Right lobe of liver (tissue), 6 donors: ENCODE measurements around the gene BMP7. TPM values are rescaled to one million over a fixed set of nuclear protein-coding genes. Genes with fewer than 3 reads are reported as not detected.

Experiments used
- ATAC-seq, 4 donors: fragments of 200-7000 bp; cut with Tn5 transposase; one replicate each; pipeline ENCODE4 v1.9.1; 2020; ENCODE audit warnings: mild to moderate bottlenecking in 4 of 4, moderate library complexity in 4 of 4
- DNase-seq, 3 donors: peaks; one replicate each; pipeline ENCODE4 v3.0.0-alpha.2; 2020
- H3K27ac ChIP-seq, 3 donors: fragments of 200-600 bp; one replicate each; pipeline ENCODE4 v1.8.0; 2022
- H3K27me3 ChIP-seq, 2 donors: fragments of 200-600 bp; one replicate each; pipeline ENCODE4 v1.8.0; 2022
- H3K36me3 ChIP-seq, 4 donors: fragments of 200-600 bp; sonication (generic) in 1 of 4; one replicate each; pipeline versions ENCODE4 v1.5.1 to v1.8.0; 2017 to 2022; ENCODE audit warnings: control low read depth in 1 of 4
- H3K4me1 ChIP-seq, 4 donors: fragments of 200-600 bp; sonication (generic) in 1 of 4; one replicate each; pipeline versions ENCODE4 v1.5.1 to v1.8.0; 2017 to 2022; ENCODE audit warnings: control low read depth in 1 of 4
- H3K4me3 ChIP-seq, 3 donors: fragments of 200-600 bp; one replicate each; pipeline ENCODE4 v1.8.0; 2022
- H3K9me3 ChIP-seq, 4 donors: fragments of 200-600 bp; sonication (generic) in 1 of 4; one replicate each; pipeline versions ENCODE4 v1.5.1 to v1.8.0; 2017 to 2022; ENCODE audit warnings: control low read depth in 1 of 4
- CTCF ChIP-seq, 4 donors: fragments of 200-600 bp in 3 of 4; fragments of 450-650 bp in 1 of 4; IDR thresholded peaks; one replicate each; pipeline versions ENCODE4 v1.5.1 to v1.8.0; 2016 to 2022; ENCODE audit warnings: antibody characterized with exemption in 4 of 4, mild to moderate bottlenecking in 2 of 4
- POLR2A ChIP-seq: fragments of 450-650 bp; IDR thresholded peaks from one replicate; pipeline ENCODE4 v1.6.1; 2017; ENCODE audit warnings: antibody characterized with exemption, mild to moderate bottlenecking
- WGBS: methylation state at CpG from one replicate; pipeline ENCODE4 v1.1.6; 2018; ENCODE audit warnings: low coverage, low lambda C conversion rate; ENCODE audit not compliant: insufficient coverage; ENCODE audit errors: missing lambda C conversion rate; 5-methylcytosine and 5-hydroxymethylcytosine counted together
- intact Hi-C, 2 donors: fragments of 100-400 bp; cut with DNase I; formaldehyde crosslinking; loops; one replicate each; pipeline versions ENCODE4 v1.11.2 to v1.14.1; 2022
- total RNA-seq, 6 experiments: library from RNA; depleted of rRNA in 2 of 6; stranded (reverse); fragments of >200 nt in 2 of 6; fragmentation: NEBNext Ultra II Directional in 3 of 6; extraction: Animal tissue kit (Norgen Biotek cat#: 25700) in 3 of 6; gene quantifications; one replicate each; pipeline versions ENCODE4 v1.1.0 to v1.2.4, GENCODE V29; 2016 to 2023
- donor health status: DM: no; HTN: yes; CAD: no.
- donor health status: DM: no; HTN: no; CAD: no.
- donor health status: DM: no; HTN: no; CAD: no.
- donor health status: DM: no; HTN: yes; CAD: no.
- donor health status: DM: no; HTN: yes; CAD: no.

The BMP7 gene
- total RNA-seq, 6 experiments from 2014 or later: not detected

GRCh38 chr20:57148263-57148662 is 118.2 kb downstream of the BMP7 start:
- WGBS: 42% methylated on average over 7 of the region's 13 CpGs
- intact Hi-C loops: loop anchor here in 1 of 2 donors (5.0 kb wide), 1 partner anchor 89 kb away; no protein-coding TSS in a partner anchor
- Histone ChIP-seq H3K27ac (no peak overlapping the region), H3K27me3 (no peaks in the 10 kb centered on the region), H3K9me3 (no peaks in the 10 kb centered on the region), H3K4me1 (no peaks in the 10 kb centered on the region), H3K36me3 (no peaks in the 10 kb centered on the region), H3K4me3 (no peak overlapping the region)
- TF ChIP-seq CTCF (IDR thresholded peaks at IDR 0.05) (no peak), POLR2A (no peak)
- no peak for ATAC-seq
- DNase-seq: no peak

GRCh38 chr20:57147185-57147584 is 119.3 kb downstream of the BMP7 start:
- Histone ChIP-seq H3K4me1 (no peaks in the 10 kb centered on the region), H3K27me3 (no peaks in the 10 kb centered on the region), H3K36me3 (no peaks in the 10 kb centered on the region), H3K9me3 (no peaks in the 10 kb centered on the region), H3K4me3 (no peak overlapping the region), H3K27ac (no peak overlapping the region)
- DNase-seq: no peak
- 39% methylated on average over 2 of the region's 5 CpGs for WGBS
- intact Hi-C loops: loop anchor here in 1 of 2 donors (5.0 kb wide), 1 partner anchor 90 kb away; no protein-coding TSS in a partner anchor
- TF ChIP-seq POLR2A: no peak
- TF ChIP-seq CTCF (IDR thresholded peaks at IDR 0.05): no peak
- ATAC-seq: no peak

- 91% methylated on average over 2 of the region's 2 CpGs for WGBS
- H3K4me1 ChIP-seq: no peaks in the 10 kb centered on the region
- no peak overlapping the region for H3K4me3 ChIP-seq
- no peaks in the 10 kb centered on the region for H3K27me3 ChIP-seq
- intact Hi-C loops: loop anchor here in 1 of 2 donors (5.0 kb wide), 1 partner anchor 91 kb away; no protein-coding TSS in a partner anchor
- no peaks in the 10 kb centered on the region for H3K36me3 ChIP-seq
- H3K9me3 ChIP-seq: no peaks in the 10 kb centered on the region
- no peak overlapping the region for H3K27ac ChIP-seq
- TF ChIP-seq POLR2A (no peak), CTCF (IDR thresholded peaks at IDR 0.05) (no peak)
- no peak for DNase-seq
- ATAC-seq: no peak
Measured at GRCh38 chr20:57146155-57146554, 120.3 kb downstream of the BMP7 start.

DNA sequence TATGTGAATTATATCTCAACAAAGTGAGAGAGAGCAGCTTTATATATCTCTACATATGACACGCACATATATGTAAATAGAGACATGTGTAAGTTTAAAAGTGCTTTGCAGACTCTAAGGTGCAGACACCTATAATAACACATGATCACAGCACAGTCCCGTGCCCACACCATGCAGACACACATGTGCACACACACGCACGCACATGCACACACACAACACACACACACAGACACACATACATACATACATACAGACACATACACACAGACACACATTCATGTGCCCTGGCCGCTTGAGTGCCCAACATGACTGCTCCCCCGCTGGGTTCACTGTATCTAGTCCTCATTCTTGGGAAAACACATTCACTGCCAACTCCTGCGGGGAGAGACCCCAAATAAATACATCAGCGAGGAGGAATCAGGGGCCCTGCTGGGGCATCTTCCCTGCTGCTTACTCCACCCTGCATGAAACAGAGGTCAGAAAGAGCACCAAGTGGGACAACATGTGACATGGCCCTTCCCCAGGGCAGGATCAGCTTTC is 121.3 kb downstream of the BMP7 start:
- 85% methylated on average over 6 of the region's 8 CpGs for WGBS
- H3K9me3 ChIP-seq: no peaks in the 10 kb centered on the region
- H3K36me3 ChIP-seq: no peaks in the 10 kb centered on the region
- ATAC-seq (no peak), DNase-seq (no peak)
- no peak overlapping the region for H3K27ac ChIP-seq
- no peak overlapping the region for H3K4me3 ChIP-seq
- no peaks in the 10 kb centered on the region for H3K4me1 ChIP-seq
- TF ChIP-seq POLR2A: no peak
- no peak for TF ChIP-seq CTCF (IDR thresholded peaks at IDR 0.05)
- intact Hi-C loops: loop anchor here in 1 of 2 donors (5.0 kb wide), 1 partner anchor 92 kb away; no protein-coding TSS in a partner anchor
- H3K27me3 ChIP-seq: no peaks in the 10 kb centered on the region
